ENCODE measurements around the gene MAP2K7.

Gene MAP2K7

DNA sequence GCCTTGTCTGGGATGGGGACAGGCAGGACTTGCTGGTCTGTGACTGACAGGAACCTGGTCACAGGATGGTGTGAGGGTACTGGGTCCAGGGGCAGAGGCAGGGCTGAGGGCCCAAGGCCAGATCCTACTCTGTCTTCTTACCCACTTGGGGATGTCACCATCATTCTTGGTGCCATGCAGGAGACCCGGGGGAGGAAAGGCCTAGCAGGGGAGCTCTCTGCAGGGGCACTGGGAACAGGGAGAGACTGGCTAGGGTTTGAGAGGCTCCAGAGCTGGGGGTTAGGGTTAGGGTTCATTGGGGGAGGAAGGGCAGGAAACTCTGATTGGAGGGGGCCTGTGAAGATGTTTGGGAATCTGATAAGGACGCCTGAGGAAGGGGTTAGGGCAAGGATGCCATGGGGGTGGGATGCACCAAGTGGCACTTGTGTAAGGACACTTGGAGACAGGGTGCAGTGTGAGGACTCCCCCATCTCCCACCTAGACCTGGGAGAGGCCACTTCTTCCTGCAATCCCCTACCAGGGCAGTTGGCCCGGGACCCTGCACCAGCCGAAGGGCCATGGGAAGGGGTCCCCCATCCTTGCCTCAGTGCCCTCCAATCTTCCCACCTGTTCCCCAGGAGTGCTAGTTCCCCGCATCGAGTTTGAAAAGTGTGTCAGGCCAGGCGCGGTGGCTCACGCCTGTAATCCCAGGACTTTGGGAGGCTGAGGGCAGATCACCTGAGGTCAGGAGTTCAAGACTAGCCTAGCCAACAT lies 36.4 kb upstream of the MAP2K7 start:
- no peak for DNase-seq

- no peak for DNase-seq
Observed at GRCh38 chr19:7868326-7868670, 35.4 kb upstream of the MAP2K7 start.

DNA sequence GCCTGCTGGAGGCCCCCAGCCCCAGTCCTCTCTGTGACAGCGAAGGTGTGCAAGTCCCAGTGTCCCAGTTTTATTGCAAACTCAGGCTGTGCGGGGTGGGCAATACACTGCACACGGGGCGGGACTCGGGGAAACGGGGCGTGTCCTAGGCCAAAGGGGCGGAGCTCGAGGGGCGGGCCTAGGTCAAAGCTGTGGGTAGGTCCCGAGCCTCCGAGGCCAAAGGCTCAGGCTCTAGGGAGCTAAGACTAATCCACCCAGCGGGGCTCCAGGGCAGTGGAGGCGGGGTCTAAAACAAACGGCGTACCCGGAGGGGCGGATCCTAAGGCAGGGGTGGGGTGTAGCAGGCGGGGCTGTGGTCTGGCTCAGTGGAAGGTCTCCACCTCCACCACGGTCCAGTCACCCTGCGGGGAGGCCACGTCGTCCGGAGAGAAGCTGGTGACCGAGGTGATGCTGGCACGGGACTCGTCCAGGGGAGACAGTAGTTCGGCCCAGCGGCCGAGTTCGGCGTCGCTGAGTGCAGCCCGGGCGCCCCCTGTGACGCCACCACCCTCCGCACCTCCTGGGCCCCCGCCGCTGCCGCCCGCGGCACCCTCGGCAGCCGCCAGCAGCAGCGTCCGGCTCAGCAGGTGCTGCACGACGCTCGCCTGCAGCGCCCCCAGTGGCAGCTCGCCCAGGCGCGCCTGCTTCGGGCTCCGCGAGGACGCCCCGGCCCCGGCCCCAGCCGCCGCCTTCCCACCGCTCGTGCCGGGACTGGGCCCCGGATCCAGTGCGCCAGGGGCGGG lies 34.8 kb upstream of the MAP2K7 start:
- DNase-seq: peak; percentile 87

DNA sequence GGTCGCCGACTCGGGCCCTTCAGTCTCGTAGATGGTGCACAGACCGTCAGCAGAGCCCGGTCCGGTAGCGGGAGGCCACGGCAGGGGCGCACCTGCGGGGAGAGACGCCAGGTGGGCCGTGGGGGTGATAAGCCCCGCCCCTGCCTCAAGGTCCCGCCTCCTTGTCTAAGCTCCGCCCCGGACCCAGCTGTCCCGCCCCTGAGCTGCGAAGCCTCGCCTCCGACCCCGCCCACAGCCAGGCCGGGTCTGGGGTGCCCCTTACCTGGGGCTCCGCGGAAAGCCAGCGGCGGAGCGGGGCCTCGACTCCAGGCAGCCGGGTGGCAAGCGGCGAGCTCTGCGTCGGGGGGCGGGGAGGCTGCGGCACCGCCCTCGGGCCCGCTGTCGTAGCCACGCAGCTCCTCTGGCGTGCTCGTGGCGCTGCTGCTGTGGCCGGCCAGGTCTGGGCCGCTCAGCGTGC lies 34.2 kb upstream of the MAP2K7 start:
- DNase-seq: peak; percentile 95

- DNase-seq: no peak
Observed at GRCh38 chr19:7869910-7870511, 33.7 kb upstream of the MAP2K7 start.

DNA sequence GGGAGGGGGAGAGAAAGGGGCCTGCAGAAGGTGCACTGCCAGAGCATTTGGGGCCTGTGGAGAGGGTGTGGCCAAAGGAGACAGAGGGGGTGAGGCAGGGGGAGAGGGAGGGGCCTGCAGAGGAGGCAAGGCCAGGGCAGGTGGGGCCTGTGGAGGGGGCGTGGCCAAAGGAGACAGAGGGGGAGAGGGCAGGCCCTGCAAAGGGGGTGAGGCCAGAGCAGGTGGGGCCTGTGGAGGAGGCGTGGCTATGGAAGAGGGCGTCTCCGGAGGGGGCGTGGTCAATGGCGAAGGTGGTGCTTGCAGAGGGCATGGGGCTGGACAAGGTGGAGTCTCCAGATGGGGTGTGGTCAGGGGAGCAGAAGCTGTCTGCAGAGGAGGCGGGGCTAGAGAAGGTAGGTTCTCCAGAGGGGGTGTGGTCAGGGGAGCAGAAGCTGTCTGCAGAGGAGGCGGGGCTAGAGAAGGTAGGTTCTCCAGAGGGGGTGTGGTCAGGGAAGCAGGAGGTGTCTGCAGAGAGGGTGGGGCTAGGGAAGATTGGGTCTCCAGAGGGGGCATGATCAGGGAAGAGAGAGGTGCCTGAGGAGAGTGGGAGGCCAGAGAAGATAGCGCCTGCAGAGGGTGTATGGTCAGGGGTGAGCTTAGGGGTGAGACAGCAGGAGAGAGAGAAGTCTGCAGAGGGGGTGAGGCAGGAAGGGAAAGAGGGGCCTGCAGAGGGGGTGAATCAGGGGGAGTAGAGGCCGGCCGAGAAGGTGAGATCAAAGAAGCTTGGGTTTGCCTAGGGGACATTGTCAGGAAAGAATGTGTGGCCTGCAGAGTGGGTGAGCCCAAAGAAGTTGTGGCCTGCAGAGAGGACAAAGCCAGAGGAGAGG lies 32.9 kb upstream of the MAP2K7 start:
- DNase-seq: peak; percentile 66

- DNase-seq: peak; percentile 82
Observed at GRCh38 chr19:7871437-7872305, 32.0 kb upstream of the MAP2K7 start.

DNA sequence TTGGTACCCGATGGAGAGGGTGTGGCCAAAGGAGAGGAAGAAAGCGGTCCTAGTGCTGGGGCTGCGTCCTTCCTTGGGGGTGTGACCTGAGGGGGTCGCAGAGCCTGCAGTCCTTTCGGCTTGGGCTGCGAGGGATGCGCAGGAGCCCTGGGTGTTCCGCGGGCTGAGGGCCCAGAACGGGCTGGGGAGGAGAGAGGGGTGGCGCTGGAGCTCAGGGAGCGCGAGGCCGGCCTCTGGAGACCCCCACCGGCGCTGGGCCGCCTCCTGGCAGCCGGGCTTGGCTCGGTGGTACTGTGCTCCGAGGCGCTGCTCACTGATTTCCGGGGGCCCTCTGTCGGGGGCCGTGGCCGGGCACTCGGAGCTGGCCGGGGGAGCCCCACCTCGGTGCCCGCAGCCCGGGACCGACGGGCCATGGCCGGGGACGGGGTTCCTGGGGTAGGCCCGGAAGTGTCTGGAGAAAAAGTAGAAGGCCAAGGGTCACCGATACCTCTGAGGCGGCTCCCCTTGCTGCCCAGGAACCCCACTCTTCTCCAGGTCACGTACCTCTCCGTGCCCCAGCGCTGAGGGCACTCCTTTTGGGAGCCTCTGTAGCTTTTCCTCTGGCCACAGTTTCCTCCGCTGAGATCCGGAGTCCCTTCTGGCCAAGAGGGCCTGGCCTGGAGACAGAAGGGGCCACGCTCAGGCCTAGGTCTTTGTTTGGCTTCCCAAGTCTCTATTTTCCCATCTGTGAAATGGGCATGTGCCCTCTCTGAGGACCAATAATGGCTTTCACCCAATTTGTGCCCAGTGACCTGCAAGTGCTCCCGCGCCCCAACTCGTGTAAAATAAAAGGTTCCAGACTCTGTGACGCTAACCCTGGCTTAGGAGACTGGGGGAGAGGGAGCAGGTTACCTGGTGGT lies 31.1 kb upstream of the MAP2K7 start:
- no peak for DNase-seq

GRCh38 chr19:7873304-7874075 lies 30.2 kb upstream of the MAP2K7 start:
- no peak for DNase-seq

DNA sequence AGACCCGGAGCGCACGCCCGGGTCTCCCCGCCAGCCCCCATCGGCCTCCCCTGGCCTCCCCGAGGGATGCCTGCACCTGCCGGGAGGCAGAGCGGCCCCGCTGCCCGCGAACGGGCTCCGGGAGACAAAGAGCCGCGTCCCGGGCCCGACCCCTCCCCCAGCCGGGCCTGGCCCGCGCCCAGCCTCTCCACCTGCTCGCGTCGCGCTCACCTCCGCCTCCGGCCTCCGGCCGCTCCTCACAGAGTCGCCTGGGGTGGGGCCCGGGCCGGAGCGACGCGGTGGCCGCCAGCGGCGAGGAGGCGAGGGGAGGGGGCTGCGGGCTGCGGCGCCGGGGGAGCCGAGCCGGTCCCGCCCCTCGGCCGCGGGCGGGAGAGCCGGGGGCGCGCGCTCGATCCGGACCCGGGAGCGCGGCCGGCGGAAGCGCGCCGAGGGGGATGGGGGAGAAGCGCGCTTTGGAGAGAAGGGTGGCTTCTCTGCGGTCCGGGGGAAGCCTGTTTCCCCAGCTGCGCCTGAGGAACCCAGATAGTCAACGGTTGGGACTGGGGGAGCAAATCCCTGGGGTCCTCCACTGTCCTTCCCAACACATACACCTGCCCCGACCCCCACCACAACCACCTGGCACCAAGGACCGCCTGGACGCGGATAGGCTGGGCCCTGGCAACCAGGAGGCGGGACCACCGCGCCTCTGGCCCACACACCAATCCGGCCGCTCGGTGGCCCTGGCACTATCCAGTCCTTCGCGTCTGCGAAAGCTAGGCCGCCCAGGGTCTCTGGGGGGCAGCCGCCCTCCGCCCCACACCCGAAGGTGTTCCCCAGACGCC lies 29.4 kb upstream of the MAP2K7 start, which contains the start of gene PRR36:
PRR36 (minus strand) TSS at position 315 of the 821 bp plus-strand sequence. CDS start 701 bp downstream, outside the sequence.
- peak; percentile 67 for DNase-seq

DNA sequence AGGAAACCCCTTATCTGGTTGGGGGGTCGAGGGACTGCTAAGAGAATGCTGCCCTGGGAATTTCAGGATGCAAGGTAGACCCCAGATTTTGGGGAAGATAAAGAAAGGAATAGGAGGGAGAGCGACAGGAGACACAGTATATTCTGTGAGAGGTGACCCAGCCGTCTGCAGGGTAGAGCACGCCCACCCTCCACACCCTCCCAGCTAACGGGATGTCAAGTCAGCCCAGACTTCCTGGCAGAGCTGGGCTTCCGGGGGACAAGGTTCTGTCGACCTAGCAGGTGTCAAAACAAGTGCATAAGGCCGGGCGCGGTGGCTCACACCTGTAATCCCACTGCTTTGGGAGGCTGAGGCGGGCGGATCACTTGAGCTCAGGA lies 28.8 kb upstream of the MAP2K7 start:
- DNase-seq: no peak

DNA sequence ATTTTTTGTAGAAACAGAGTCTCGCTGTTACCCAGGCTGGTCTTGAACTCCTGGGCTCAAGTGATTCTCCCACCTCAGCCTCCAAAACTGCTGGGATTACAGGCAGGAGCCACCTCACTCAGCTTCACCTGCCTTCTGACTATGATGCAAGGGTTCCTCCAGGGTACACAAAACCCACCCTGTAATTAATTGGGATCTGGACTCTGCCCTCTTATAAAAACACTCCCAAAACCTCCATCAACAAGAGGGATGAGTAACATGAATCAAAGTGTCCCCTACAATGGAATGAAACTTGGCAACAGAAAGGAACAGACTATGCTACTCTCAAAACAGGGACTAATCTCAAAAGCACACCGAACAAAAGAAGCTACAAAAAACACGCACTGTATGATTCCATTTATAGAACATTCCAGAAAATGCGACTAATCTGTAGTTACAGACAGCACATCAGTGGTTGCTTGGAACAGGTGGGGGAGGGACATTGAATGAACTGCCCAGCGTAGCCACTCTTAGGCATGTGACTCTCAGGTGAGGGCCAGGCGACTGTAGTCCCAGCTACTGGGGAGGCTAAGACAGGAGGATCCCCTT lies 26.3 kb upstream of the MAP2K7 start:
- no peak for DNase-seq

- no peak for DNase-seq
Observed at GRCh38 chr19:7879111-7879807, 24.4 kb upstream of the MAP2K7 start.

DNA sequence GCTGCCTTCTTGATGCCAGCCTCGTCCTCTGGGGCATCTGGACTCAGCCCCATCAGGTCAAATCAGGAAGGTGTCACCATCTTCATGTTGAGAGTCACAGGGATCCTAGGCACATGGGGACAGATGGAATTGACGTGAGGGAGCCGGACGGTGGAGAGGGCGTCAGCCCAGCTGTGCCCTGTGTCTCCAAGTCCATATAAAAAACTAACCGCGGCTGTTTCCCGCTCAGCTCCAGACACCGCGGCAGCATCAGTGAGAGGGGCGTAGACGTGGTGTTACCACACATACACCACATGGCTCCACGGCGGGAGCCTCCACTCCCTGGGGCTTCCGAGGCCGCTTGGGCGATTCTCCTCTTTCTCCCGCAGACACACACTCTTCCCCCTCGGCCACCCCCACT lies 23.8 kb upstream of the MAP2K7 start:
- no peak for DNase-seq

GRCh38 chr19:7881910-7882309 lies 21.8 kb upstream of the MAP2K7 start:
- DNase-seq: no peak

- no peak for DNase-seq
Observed at GRCh38 chr19:7883105-7883504, 20.6 kb upstream of the MAP2K7 start.

DNA sequence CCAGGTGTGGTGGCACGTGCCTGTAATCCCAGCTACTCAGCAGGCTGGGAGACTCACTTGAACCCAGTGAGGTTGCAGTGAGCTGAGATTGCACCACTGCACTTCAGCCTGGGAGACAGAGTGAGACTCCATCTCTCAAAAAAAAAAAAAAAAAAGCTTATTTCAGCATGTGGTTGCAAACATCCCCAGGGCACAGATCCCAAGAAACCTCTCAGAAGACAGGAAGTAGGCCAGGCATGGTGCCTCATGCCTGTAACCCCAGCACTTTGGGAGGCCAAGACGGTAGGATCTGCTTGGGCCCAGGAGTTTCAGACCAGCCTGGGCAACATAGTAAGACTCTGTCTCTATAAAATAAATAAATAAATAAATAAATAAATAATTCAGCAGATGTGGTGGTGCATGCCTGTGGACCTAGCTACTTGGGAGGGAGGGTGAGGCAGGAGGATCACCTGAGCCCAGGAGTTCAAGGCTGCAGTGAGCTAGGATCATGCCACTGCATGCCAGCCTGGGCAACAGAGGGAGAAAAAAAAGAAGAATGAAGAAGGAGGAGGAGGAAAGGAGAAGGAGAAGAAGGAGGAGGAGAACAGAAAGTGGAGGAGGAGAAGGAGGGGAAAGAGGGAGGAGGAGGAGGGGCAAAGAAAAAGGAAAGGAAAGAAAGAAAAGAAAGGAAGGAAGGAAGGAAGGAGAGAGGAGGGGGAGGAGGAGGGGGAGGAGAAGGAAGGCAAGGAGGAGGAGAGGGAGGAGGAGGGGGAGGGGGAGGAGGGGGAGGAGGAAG lies 19.7 kb upstream of the MAP2K7 start:
- no peak for DNase-seq
